DMS53 treated with DMSO at 0.1 percent for 48 hours (cell line): ENCODE measurements around the gene CNTFR.

ENCODE experiments used
- DNase-seq: peaks from one replicate; lab custom pipeline; 2025; ENCODE audit not compliant: unreplicated experiment; lab: John Stamatoyannopoulos, UW

CNTFR gene

GRCh38 chr9:34572628-34573027, 16.9 kb downstream of the CNTFR start:
- no peak for DNase-seq

GRCh38 chr9:34572092-34572491, 17.4 kb downstream of the CNTFR start:
- no peak for DNase-seq

DNA sequence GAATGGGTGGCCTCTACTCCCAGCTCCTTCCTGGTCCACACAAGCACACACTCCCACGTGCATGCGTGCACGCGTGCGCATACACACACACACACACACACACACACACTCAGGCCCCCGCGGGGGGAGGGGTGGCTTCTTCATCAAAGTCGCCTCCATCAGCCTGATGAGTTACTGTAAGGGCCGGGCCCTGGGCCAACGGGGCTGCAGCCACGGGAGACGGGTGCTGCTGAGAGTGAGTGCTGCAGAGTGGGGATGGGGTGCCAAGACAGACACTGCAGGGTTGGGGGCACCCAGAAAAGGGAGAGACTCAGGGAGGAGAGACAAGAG, 18.1 kb downstream of the CNTFR start:
- DNase-seq = no peak

GRCh38 chr9:34570809-34571480, 18.6 kb downstream of the CNTFR start:
- DNase-seq = no peak

- DNase-seq = no peak
Observed at GRCh38 chr9:34570376-34570775, 19.1 kb downstream of the CNTFR start.

DNA sequence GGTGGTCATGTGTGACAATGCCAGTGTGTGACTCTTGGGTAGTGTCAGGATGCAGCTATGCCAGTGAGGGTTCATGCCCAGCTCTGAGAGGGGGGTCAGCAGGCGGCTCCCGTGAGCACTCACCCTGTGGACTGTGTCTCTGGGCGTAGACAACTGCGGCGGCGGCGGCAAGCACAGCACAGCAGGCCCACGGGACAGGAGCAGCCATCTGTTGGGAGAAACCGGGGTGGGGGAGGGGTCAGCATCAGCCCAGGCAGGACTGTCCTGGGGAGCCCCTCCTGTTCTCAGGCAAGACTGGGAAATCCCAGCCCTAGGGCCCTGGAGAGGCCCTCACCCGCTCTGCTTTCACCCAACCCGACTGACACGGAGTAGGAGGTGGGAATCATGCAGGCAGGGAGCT, 20.8 kb downstream of the CNTFR start:
- DNase-seq = no peak

GRCh38 chr9:34568133-34568532, 21.4 kb downstream of the CNTFR start:
- DNase-seq = no peak

- DNase-seq = no peak
Observed at GRCh38 chr9:34566972-34567371, 22.6 kb downstream of the CNTFR start.

GRCh38 chr9:34566322-34566721, 23.2 kb downstream of the CNTFR start:
- no peak for DNase-seq

DNA sequence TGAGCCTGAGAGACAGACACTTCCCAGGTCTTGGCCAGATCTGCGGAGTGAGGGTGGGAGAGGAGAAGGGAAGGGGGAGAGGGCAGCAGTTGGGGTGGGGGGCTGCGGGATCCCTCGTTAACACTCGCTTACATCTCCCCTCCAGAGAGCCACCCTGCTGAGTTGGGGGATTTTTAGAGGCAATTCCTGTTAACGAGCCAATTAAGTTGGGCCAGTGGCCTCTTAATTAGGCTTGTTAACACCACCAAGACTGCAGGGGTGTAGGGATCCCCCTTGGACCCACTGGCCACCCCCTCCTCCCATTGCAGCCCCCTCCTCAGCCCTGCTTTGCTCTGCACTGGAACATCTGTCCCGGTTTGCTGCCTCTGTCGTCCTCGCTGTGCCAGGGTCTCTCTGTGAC, 23.7 kb downstream of the CNTFR start:
- no peak for DNase-seq

- DNase-seq = no peak
Observed at GRCh38 chr9:34564617-34565016, 24.9 kb downstream of the CNTFR start.

DNA sequence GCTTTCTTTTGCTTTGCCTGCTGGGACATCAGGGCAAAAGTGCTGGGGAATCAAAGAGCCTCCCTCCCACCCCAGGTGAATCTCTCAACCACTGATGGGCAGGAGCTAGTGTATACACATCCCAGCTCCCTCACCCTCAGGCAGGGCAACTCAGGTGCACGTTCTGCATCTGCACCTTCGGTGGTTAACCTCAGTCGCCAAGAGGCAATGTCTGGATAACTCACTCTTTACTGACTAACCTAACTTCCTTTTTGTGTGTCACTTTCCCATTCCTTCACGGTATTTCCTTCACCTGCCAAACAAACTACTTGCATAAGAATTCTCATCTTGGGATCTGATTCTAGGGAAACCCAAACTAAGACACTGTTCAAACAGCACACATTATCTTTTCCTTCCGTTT, 26.3 kb downstream of the CNTFR start:
- DNase-seq = no peak

DNA sequence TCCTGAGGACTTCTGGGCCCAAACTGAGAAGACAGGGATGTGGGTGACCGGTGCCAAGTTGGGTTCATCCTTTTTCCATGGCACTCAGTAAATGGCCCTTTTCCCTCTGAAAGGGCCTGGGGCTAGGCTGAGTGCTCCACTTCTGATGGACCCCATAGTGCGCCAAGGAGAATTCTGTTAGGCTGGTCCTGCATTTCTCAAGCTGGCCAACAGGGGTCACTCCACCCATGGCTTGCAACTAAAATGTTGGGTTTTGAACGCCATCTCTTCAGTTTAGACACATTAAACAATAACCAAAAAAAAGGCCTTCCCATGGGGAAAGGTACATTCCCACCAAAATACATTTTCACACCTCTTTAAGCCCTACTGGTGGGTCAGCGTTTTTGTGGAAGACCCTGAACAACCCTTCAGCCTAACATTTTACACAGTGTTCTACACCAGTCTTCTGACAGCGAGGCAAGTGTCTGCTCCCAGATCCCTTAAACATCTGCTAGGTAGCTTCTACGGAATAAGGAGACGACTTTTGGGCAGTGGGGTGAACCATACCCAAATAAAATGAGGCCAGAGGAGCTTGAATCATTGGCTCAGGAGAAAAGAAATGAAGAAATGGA, 27.3 kb downstream of the CNTFR start:
- no peak for DNase-seq

- DNase-seq = no peak
Observed at GRCh38 chr9:34560599-34561214, 28.8 kb downstream of the CNTFR start.

- DNase-seq = no peak
Observed at GRCh38 chr9:34559624-34560455, 29.7 kb downstream of the CNTFR start.

GRCh38 chr9:34558919-34559623, 30.5 kb downstream of the CNTFR start:
- no peak for DNase-seq

DNA sequence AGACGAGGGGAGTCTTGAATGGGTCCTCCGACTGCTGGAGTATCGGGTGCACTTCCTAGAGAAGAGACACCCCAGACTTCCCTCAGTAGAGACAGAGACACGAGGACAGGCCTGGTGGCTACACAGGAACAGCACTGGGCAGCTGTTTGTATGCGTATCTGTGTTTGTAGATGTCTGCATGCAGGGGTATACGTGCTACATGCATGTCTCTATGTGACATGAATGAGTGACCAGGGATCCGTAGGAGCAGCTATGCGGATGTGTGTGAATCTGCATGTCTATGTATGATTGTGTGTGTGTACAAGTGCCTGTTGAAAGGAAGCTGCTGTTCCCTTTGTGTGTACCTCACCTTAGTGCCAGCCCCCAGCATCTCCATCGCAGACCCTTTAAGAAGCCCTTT, 31.2 kb downstream of the CNTFR start:
- DNase-seq = no peak

DNA sequence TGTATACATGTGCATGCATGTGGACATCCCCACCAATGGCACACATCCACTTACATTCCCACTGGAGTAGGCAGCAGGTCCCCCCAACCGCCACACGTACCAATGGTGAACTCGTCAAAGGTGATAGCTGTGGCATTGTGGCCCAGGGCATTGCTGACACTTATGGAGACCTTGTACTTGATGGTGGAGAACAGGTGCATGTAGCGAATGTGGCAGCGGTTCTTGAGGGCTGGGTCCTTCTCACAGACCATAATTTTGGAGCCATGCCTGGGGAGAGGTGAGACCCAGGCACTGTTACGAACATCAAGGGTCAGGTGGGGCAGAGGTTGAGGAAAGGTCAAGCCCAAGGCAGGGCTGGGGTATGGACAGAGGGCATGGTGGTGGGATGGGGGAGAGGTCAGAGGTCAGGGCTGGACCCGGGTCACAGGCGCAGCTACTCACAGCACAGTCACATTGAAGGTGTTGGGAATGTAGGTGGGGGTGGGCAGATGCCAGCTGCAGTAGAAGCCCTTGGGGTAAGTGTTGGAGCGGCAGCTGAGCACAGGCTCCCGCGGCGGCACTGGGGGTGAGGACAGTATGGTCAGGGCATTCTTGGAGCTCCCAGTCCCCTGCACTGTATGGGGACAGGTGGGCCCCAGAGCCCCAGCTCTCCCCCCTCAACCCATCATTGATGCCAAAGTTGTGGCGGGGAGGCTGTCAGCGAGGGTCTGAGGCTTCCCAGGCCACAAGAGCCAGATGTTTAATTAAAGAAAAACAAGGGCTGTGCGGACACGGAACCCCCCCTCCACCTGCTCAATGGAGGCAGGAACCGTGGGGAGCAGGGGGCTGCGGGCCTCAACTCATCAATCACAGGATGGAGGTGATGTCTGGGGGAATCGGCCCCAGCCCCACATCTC, 31.9 kb downstream of the CNTFR start:
- DNase-seq = no peak

- DNase-seq = no peak
Observed at GRCh38 chr9:34556949-34557348, 32.6 kb downstream of the CNTFR start.

DNA sequence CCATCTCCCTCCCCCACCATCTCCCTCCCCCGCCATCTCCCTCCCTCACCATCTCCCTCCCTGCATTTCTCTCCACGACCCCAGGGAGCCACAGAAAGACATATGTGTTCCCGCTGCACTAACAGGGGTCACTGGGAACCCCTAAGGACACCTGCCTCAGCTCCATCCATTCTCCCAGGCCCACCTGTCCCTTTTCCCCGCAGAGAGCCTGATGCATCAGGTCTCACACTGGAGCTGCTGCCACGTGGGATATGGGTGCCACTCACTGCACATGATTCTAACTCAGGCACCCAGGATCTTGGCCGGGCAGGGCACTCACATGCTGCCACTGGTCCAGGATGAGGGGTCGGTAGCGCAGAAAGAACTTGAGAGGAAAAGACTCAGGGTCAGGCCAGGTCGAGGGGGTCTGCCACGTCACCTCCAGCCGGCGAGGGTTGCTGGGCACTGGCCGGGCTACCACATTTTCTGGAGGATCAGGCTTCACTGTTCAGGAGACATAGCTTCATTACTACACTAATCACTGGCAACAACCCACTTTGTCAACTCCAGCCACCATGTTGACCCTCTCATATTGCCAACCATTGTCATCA, 33.5 kb downstream of the CNTFR start:
- DNase-seq = no peak
